Neural progenitor cell (in vitro differentiated cells): ENCODE results near the gene TADA2B.
"Not testable (repeated sequence)": the region's sequence is repeated elsewhere in the genome, so short reads cannot be mapped to it uniquely, and the experiment has no call there.

Source experiments
- EZH2 ChIP-seq: fragments of 200-600 bp; sonication (generic); IDR thresholded peaks from 2 replicates; pipeline ENCODE4 v1.6.1; 2017; ENCODE audit warnings: antibody characterized with exemption, mild to moderate bottlenecking, moderate library complexity
- EZH2phosphoT487 ChIP-seq: fragments of 200-600 bp; sonication (generic); IDR thresholded peaks from 2 replicates; pipeline ENCODE4 v1.6.1; 2017; ENCODE audit warnings: antibody characterized with exemption
- TF ChIP-seq, protein P1 (sequence below): fragments of 200-600 bp; sonication (generic); IDR thresholded peaks from 2 replicates; pipeline ENCODE4 v1.5.1; 2017; ENCODE audit warnings: antibody characterized with exemption, mild to moderate bottlenecking

DNA sequence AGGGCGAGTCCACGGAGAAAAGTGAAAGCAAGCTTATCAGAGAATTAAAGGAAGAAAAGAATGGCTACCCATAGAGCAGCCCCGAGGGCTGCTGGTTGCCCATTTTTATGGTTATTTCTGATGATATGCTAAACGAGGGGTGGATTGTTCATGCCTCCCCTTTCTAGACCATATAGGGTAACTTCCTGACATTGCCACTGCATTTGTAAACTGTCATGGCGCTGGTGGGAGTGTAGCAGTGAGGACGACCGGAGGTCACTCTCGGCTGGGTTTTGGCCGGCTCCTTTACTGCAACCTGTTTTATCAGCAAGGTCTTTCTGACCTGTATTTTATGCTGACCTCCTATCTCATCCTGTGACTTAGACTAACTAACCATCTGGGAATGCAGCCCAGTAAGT lies 41.4 kb downstream of the TADA2B start:
- TF ChIP-seq EZH2phosphoT487, EZH2: not testable (repeated sequence)
- TF ChIP-seq, protein P1, sequence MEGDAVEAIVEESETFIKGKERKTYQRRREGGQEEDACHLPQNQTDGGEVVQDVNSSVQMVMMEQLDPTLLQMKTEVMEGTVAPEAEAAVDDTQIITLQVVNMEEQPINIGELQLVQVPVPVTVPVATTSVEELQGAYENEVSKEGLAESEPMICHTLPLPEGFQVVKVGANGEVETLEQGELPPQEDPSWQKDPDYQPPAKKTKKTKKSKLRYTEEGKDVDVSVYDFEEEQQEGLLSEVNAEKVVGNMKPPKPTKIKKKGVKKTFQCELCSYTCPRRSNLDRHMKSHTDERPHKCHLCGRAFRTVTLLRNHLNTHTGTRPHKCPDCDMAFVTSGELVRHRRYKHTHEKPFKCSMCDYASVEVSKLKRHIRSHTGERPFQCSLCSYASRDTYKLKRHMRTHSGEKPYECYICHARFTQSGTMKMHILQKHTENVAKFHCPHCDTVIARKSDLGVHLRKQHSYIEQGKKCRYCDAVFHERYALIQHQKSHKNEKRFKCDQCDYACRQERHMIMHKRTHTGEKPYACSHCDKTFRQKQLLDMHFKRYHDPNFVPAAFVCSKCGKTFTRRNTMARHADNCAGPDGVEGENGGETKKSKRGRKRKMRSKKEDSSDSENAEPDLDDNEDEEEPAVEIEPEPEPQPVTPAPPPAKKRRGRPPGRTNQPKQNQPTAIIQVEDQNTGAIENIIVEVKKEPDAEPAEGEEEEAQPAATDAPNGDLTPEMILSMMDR = not testable (repeated sequence)
